K562 (cell line): Measurements from ENCODE around the gene PIGT. TPM values are rescaled to one million over a fixed set of nuclear protein-coding genes. Genes with fewer than 3 reads are reported as not detected.

Experiments
- ATAC-seq: fragments of 200-7000 bp; cut with Tn5 transposase; 3 replicates; pipeline ENCODE4 v1.9.1; 2020; ENCODE audit warnings: moderate library complexity
- BruUV-seq: library from RNA; stranded (reverse); fragments of 400-500 nt; replicated peaks from 2 replicates; lab custom pipeline; 2021; lab: Mats Ljungman, UMichigan
- CTCF ChIA-PET: fragments of 300-600 bp; formaldehyde crosslinking; extraction: SDS; loops from one replicate; lab custom pipeline; 2021; ENCODE audit warnings: low intra/inter-chr PET ratio; lab: Yijun Ruan, JAX
- POLR2A ChIA-PET: fragments of 300-600, 350-650 bp; sonication (Branson Sonifier 250); formaldehyde crosslinking; extraction: SDS; loops from one replicate; lab custom pipeline; 2021; ENCODE audit warnings: antibody characterized with exemption, inconsistent platforms; lab: Yijun Ruan, JAX
- DNase-seq, 4 experiments: peaks; one replicate each; pipeline versions ENCODE4 v3.0.0 to v3.0.0-alpha.2; 2011 to 2018; ENCODE audit warnings: low spot score in 3 of 4, mixed read lengths in 3 of 4; ENCODE audit errors: extremely low read depth in 1 of 4
- FAIRE-seq: peaks from 2 replicates; lab custom pipeline; 2011; peaks lifted over from hg19 to GRCh38; lab: Jason Lieb, UNC
- H2AFZ ChIP-seq: 2 replicates; pipeline ENCODE4 v1.6.0; 2011; ENCODE audit warnings: low read depth, low read length, control low read depth, inconsistent platforms
- H3K27ac ChIP-seq: fragments of 200-600 bp; 3 replicates; pipeline ENCODE4 v1.8.0; 2011; ENCODE audit warnings: low read depth, mild to moderate bottlenecking, control low read depth, inconsistent platforms, low read length, moderate library complexity, mixed read lengths; ENCODE audit errors: extremely low read depth
- H3K27me3 ChIP-seq, 2 experiments: fragments of 300-600 bp in 1 of 2; 2 replicates in 1 of 2; 3 replicates in 1 of 2; pipeline versions ENCODE4 v1.6.0 to v1.8.0; 2011; ENCODE audit warnings: inconsistent platforms in 2 of 2, low read length in 2 of 2, mild to moderate bottlenecking in 1 of 2, mixed read lengths in 1 of 2, moderate library complexity in 1 of 2; ENCODE audit not compliant: control insufficient read depth in 2 of 2, insufficient read depth in 2 of 2
- H3K36me3 ChIP-seq: fragments of 300-600 bp; 3 replicates; pipeline ENCODE4 v1.8.0; 2011; ENCODE audit warnings: mild to moderate bottlenecking, low read length, inconsistent platforms; ENCODE audit not compliant: control insufficient read depth, insufficient read depth
- H3K4me1 ChIP-seq, 2 experiments: fragments of 200-600 bp in 1 of 2; replicated peaks in 1 of 2; 2 replicates in 1 of 2; 3 replicates in 1 of 2; pipeline versions ENCODE4 v1.5.1 to v1.8.0; 2011; ENCODE audit warnings: inconsistent platforms in 2 of 2, low read length in 2 of 2, mild to moderate bottlenecking in 1 of 2, mixed read lengths in 1 of 2, moderate library complexity in 1 of 2; ENCODE audit not compliant: control insufficient read depth in 2 of 2, insufficient read depth in 2 of 2
- H3K4me2 ChIP-seq: 2 replicates; pipeline ENCODE4 v1.6.1; 2011; ENCODE audit warnings: low read length, control low read depth, inconsistent platforms, mixed read lengths; ENCODE audit not compliant: insufficient read depth
- H3K4me3 ChIP-seq: fragments of 200-600 bp; sonication (generic), shearing (Covaris generic); 2 replicates; pipeline ENCODE4 v1.5.1; 2016; ENCODE audit warnings: control low read depth, inconsistent platforms
- H3K79me2 ChIP-seq: fragments of 200-600 bp; 3 replicates; pipeline ENCODE4 v1.8.0; 2011; ENCODE audit warnings: low read length, inconsistent platforms; ENCODE audit not compliant: control insufficient read depth, insufficient read depth
- H3K9ac ChIP-seq, 2 experiments: 2 replicates each; pipeline versions ENCODE4 v1.6.0 to v1.6.1; 2011; ENCODE audit warnings: low read depth in 2 of 2, low read length in 2 of 2, control low read depth in 1 of 2, inconsistent platforms in 1 of 2, mild to moderate bottlenecking in 1 of 2, mixed read lengths in 1 of 2; ENCODE audit not compliant: insufficient read depth in 1 of 2
- H3K9me1 ChIP-seq: one replicate; pipeline ENCODE4 v1.6.0; 2011; ENCODE audit warnings: inconsistent platforms, mild to moderate bottlenecking, low read length, moderate library complexity; ENCODE audit not compliant: control insufficient read depth, insufficient read depth
- H3K9me3 ChIP-seq: replicated peaks from 2 replicates; pipeline ENCODE4 v1.5.1; 2011; ENCODE audit warnings: low read depth, low read length, inconsistent platforms; ENCODE audit not compliant: control insufficient read depth, insufficient read depth
- H4K20me1 ChIP-seq: replicated peaks from 2 replicates; pipeline ENCODE4 v1.6.1; 2011; ENCODE audit warnings: low read length, inconsistent platforms, mixed read lengths; ENCODE audit not compliant: control insufficient read depth, insufficient read depth
- CTCF ChIP-seq, 3 experiments: IDR thresholded peaks in 2 of 3; conservative IDR thresholded peaks in 1 of 3; 2 replicates each; pipeline ENCODE4 v1.5.1; 2011 to 2012; ENCODE audit warnings: low read length in 3 of 3, mild to moderate bottlenecking in 3 of 3, control low read depth in 2 of 3, improper control_type of control experiment in 1 of 3, inconsistent platforms in 1 of 3, low read depth in 1 of 3, mixed read lengths in 1 of 3, moderate library complexity in 1 of 3; ENCODE audit not compliant: insufficient read depth in 2 of 3
- MAX ChIP-seq: sonication (generic); formaldehyde crosslinking; IDR thresholded peaks from 2 replicates; pipeline ENCODE4 v1.9.0; 2022; ENCODE audit warnings: mild to moderate bottlenecking, missing genetic modification reagents
- MYNN ChIP-seq, 2 experiments: sonication (generic); formaldehyde crosslinking in 1 of 2; IDR thresholded peaks; 2 replicates each; pipeline versions ENCODE4 v1.5.0 to v1.6.1; 2016 to 2020; ENCODE audit warnings: antibody characterized with exemption in 1 of 2, missing genetic modification reagents in 1 of 2
- NRF1 ChIP-seq, 2 experiments: fragments of 450-650 bp; IDR thresholded peaks in 1 of 2; conservative IDR thresholded peaks in 1 of 2; 2 replicates each; pipeline ENCODE4 v1.6.1; 2014; ENCODE audit warnings: mild to moderate bottlenecking in 2 of 2
- PML ChIP-seq: IDR thresholded peaks from 2 replicates; pipeline ENCODE4 v1.6.1; 2012; ENCODE audit warnings: low read length, inconsistent platforms
- POLR2AphosphoS2 ChIP-seq: IDR thresholded peaks from 2 replicates; pipeline ENCODE4 v1.6.1; 2012; ENCODE audit warnings: low read length, improper control_type of control experiment
- RREB1 ChIP-seq: fragments of 250-450 bp; sonication (Bioruptor Pico); IDR thresholded peaks from 2 replicates; pipeline ENCODE4 v1.4.0; 2020
- XRCC5 ChIP-seq: fragments of 200-400 bp; formaldehyde crosslinking; IDR thresholded peaks from 2 replicates; pipeline ENCODE4 v1.6.1; 2017; ENCODE audit warnings: low read depth, mild to moderate bottlenecking, low read length
- ZNF586 ChIP-seq: fragments of 450-650 bp; formaldehyde crosslinking; conservative IDR thresholded peaks from 2 replicates; pipeline ENCODE4 v1.4.0; 2020; ENCODE audit warnings: mild to moderate bottlenecking, moderate library complexity
- WGBS: fragments of 100-300 bp; shearing (Covaris generic); methylation state at CpG from one replicate; pipeline ENCODE4 v1.1.6; 2016; ENCODE audit warnings: low coverage, mixed read lengths; ENCODE audit not compliant: insufficient coverage; ENCODE audit errors: missing lambda C conversion rate; 5-methylcytosine and 5-hydroxymethylcytosine counted together
- in situ Hi-C: fragments of 300-500 bp; cut with MboI; formaldehyde crosslinking; loops from 4 replicates; pipeline ENCODE4 v1.15.0; 2018; ENCODE audit warnings: inconsistent platforms, mixed read lengths
- intact Hi-C: fragments of 100-400 bp; cut with micrococcal nuclease; formaldehyde crosslinking; loops from 2 replicates; pipeline ENCODE4 v1.14.2; 2022
- polyA plus RNA-seq, 8 experiments: library from polyadenylated mRNA; depleted of rRNA in 4 of 8; stranded (reverse) in 5 of 8; unstranded in 3 of 8; fragments of >200 nt; fragmentation: Nextera tagmentation in 2 of 8; fragmentation: Illumina TruSeq in 1 of 8; extraction: Ambion mirVana in 2 of 8; extraction: Trizol in 1 of 8; gene quantifications; 2 replicates each; pipeline versions ENCODE4 v1.2.1 to v1.2.3, GENCODE V29; 2011 to 2014; ENCODE audit warnings: inconsistent platforms in 1 of 8, missing spikeins in 1 of 8
- total RNA-seq, 7 experiments: library from RNA; depleted of rRNA in 6 of 7; stranded (reverse); fragments of >200 nt in 6 of 7; fragmentation: Illumina TruSeq in 2 of 7; extraction: Trizol in 2 of 7; gene quantifications; 2 replicates each; pipeline versions ENCODE4 v1.2.1 to v1.2.3, GENCODE V29; 2011 to 2021; ENCODE audit warnings: low replicate concordance in 1 of 7

PIGT gene
- total and polyA plus RNA-seq, 9 of the 15 experiments (the other 6 are each of a cell fraction or from before 2014, with no cell fraction given): 14.6 to 108 (median 46.9) TPM

GRCh38 chr20:45373353-45374100 is 42.4 kb upstream of the PIGT start:
- DNase-seq (peak; percentile 84 to 95 (median 88)), ATAC-seq (peak; percentile 96), FAIRE-seq (peak; percentile 97)
- ChIA-PET CTCF (interaction anchor here (0.6 to 2.3 kb wide), 7 partner anchors 50 to 506 kb away, joined by 3 to 17 read pairs (median 6); no protein-coding TSS in a partner anchor), POLR2A (interaction anchor here (0.6 to 3.6 kb wide), 14 partner anchors 10 to 656 kb away, joined by 3 to 38 read pairs (median 4); partner anchors contain the start of genes SDC4, SLC12A5 and SYS1)
- Histone ChIP-seq H3K79me2 (no peaks in the 10 kb centered on the region), H3K27ac (peak overlapping the region; percentile 74), H3K9me3 (no peaks in the 10 kb centered on the region), H3K9me1 (no peaks in the 10 kb centered on the region), H3K4me3 (peak overlapping the region; percentile 41), H4K20me1 (no peaks in the 10 kb centered on the region), H2AFZ (peak overlapping the region; percentile 94), H3K4me1 (peaks cover 7 to 15% of the 10 kb centered on the region in 2 experiments; a peak in 4 of 5 replicates), H3K9ac (peak overlapping the region; percentile 61 to 90), H3K36me3 (peaks cover 2% of the 10 kb centered on the region; the same call in 1 of the 3 replicates), H3K27me3 (no peaks in the 10 kb centered on the region), H3K4me2 (peak overlapping the region; percentile 90)
- 6% methylated on average over 32 of the region's 38 CpGs for WGBS
- no TSS peak for BruUV-seq
- in situ Hi-C loops: loop anchor here (5.0 kb wide), 1 partner anchor 64 kb away; no protein-coding TSS in a partner anchor
- intact Hi-C loops: loop anchor here (1.0 to 5.0 kb wide), 3 partner anchors 50 to 399 kb away; no protein-coding TSS in a partner anchor
- TF ChIP-seq MYNN (IDR thresholded peaks at IDR 0.05): 0 out of 2 replicates have a peak, but pooled peaks have one; percentile 46
- TF ChIP-seq MYNN (CRISPR knock-in tag; IDR thresholded peaks at IDR 0.05): no peak
- TF ChIP-seq POLR2AphosphoS2: no peak
- no peak for TF ChIP-seq ZNF586
- TF ChIP-seq MAX (CRISPR knock-in tag): no peak
- peak; percentile 92 for TF ChIP-seq XRCC5
- TF ChIP-seq RREB1 (CRISPR knock-in tag): no peak
- TF ChIP-seq NRF1 (conservative IDR thresholded peaks at IDR 0.05 in 1 of 2, IDR thresholded peaks at IDR 0.05 in 1 of 2): peak; percentile 72 to 73
- TF ChIP-seq PML: no peak; the same call in 1 of the 2 replicates
- peak; percentile 95 to 97 (median 95) for TF ChIP-seq CTCF (IDR thresholded peaks at IDR 0.05 in 2 of 3, conservative IDR thresholded peaks at IDR 0.05 in 1 of 3; ENCODE audit: insufficient read depth in 2 of 3, low read depth in 1 of 3, low read length in 3 of 3)
